ENCODE results near the gene IL20RB. TPM values are rescaled to one million over a fixed set of nuclear protein-coding genes. Genes with fewer than 3 reads are reported as not detected.
"Not testable (repeated sequence)": the region's sequence is repeated elsewhere in the genome, so short reads cannot be mapped to it uniquely, and the experiment has no call there.

The IL20RB gene
- total RNA-seq, 1 experiment from 2014 or later: 4.2 TPM

DNA sequence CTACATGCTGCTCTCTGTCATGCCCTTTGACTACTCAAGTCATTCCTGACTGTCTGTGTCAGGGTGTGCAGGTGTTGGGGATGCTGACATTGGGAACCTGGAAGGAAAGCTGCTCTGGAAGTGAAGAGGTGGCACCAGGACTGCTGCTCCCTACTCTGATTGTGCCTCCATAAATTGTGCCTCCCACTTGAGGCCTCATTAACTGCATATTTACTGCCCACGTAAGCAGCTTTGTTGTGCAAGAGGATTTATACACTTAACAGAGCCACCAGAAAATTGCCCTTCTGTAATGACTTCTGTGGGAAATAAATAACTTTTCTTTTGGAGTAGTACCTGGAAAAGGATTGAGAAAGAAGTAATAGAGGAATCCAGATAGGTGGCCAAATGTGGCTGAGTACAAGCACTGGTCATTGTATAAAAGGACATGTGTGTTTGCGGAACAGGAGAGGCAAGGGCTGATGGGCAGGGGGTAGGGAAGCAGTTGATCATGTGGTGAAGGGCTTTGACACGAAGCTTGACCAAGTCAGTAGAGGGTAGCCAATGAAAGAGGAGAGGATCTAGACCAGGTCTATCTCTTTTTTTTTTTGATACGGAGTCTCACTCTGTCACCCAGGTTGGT, 24.8 kb downstream of the IL20RB start:
- BruUV-seq (replicated peaks): no TSS peak
- Histone ChIP-seq H3K4me1 (ENCODE audit: insufficient read depth, low read length, poor library complexity, severe bottlenecking) (peaks cover 8% of the 10 kb centered on the region), H3K9me3 (ENCODE audit: low read depth, low read length, poor library complexity, severe bottlenecking) (no peaks in the 10 kb centered on the region), H3K4me3 (ENCODE audit: low read depth, low read length, poor library complexity, severe bottlenecking) (no peak overlapping the region), H3K36me3 (ENCODE audit: insufficient read depth, low read length, poor library complexity, severe bottlenecking) (no peaks in the 10 kb centered on the region), H3K27me3 (replicated peaks; ENCODE audit: insufficient read depth, low read depth, low read length, poor library complexity) (no peaks in the 10 kb centered on the region), H3K27ac (ENCODE audit: low read depth, low read length, poor library complexity, severe bottlenecking) (no peak overlapping the region)
- TF ChIP-seq EZH2 (IDR thresholded peaks at IDR 0.05; ENCODE audit: borderline replicate concordance, low read depth, low read length, poor library complexity, severe bottlenecking): no peak
- TF ChIP-seq, protein P1, sequence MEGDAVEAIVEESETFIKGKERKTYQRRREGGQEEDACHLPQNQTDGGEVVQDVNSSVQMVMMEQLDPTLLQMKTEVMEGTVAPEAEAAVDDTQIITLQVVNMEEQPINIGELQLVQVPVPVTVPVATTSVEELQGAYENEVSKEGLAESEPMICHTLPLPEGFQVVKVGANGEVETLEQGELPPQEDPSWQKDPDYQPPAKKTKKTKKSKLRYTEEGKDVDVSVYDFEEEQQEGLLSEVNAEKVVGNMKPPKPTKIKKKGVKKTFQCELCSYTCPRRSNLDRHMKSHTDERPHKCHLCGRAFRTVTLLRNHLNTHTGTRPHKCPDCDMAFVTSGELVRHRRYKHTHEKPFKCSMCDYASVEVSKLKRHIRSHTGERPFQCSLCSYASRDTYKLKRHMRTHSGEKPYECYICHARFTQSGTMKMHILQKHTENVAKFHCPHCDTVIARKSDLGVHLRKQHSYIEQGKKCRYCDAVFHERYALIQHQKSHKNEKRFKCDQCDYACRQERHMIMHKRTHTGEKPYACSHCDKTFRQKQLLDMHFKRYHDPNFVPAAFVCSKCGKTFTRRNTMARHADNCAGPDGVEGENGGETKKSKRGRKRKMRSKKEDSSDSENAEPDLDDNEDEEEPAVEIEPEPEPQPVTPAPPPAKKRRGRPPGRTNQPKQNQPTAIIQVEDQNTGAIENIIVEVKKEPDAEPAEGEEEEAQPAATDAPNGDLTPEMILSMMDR (conservative IDR thresholded peaks at IDR 0.05; ENCODE audit: low read depth, low read length): no peak
- intact Hi-C loops (cut with micrococcal nuclease; ENCODE audit: unreplicated experiment): no loop called here
- ChIA-PET CTCF (no interaction called here), POLR2A (ENCODE audit: low non-redundant PET) (interaction anchor here (0.5 kb wide), 1 partner anchor 144 kb away, joined by 4 read pairs; no protein-coding TSS in a partner anchor)
- peak; percentile 40 for DNase-seq (ENCODE audit: low spot score)

DNA sequence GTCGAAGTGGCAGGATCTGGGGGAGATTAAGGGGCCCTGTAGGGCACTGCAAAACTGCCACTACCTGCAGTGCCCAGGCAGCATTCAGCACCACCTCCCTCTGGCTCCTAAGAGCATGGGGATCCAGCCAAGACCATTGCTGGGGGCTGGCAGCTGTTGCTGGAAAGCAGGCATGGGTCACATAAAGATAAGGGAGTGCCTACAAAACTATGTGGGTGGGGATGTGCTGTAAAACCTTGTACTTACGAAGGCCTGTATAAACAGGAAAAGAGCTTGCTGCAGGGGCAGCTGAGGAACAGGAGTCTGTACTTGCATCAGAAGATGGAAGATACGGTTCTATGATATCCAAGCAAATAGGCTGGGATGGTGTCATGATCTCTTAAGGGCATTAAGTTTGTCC, 27.1 kb downstream of the IL20RB start:
- POLR2A ChIA-PET (ENCODE audit: low non-redundant PET): interaction anchor here (0.6 kb wide), 1 partner anchor 90 kb away, joined by 3 read pairs; no protein-coding TSS in a partner anchor

DNA sequence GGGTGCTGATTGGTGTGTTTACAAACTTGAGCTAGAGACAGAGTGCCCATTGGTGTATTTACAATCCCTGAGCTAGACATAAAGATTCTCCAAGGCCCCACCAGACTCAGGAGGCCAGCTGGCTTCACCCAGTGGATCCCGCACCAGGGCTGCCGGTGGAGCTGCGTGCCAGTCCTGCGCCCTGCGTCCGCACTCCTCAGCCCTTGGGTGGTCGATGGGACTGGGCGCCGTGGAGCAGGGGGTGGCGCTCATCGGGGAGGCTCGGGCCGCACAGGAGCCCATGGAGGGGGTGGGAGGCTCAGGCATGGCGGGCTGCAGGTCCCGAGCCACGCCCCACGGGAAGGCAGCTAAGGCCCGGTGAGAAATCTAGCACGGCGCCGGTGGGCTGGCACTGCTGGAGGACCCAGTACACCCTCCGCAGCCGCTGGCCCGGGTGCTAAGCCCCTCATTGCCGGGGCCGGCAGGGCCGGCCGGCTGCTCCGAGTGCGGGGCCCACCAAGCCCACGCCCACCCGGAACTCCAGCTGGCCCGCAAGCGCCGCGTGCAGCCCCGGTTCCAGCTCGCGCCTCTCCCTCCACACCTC, 29.7 kb downstream of the IL20RB start:
- H3K9me3 ChIP-seq (ENCODE audit: low read depth, low read length, poor library complexity, severe bottlenecking); POLR2A ChIA-PET (ENCODE audit: low non-redundant PET); H3K27me3 ChIP-seq (replicated peaks; ENCODE audit: insufficient read depth, low read depth, low read length, poor library complexity); DNase-seq (ENCODE audit: low spot score); H3K4me1 ChIP-seq (ENCODE audit: insufficient read depth, low read length, poor library complexity, severe bottlenecking); H3K4me3 ChIP-seq (ENCODE audit: low read depth, low read length, poor library complexity, severe bottlenecking); CTCF ChIA-PET; H3K36me3 ChIP-seq (ENCODE audit: insufficient read depth, low read length, poor library complexity, severe bottlenecking); intact Hi-C loops (cut with micrococcal nuclease; ENCODE audit: unreplicated experiment); H3K27ac ChIP-seq (ENCODE audit: low read depth, low read length, poor library complexity, severe bottlenecking); BruUV-seq (replicated peaks): not testable (repeated sequence)

More for the DNA sequence above, 27.1 kb downstream of the IL20RB start:
- intact Hi-C loops (cut with micrococcal nuclease; ENCODE audit: unreplicated experiment): no loop called here
- TF ChIP-seq, protein P1 (conservative IDR thresholded peaks at IDR 0.05; ENCODE audit: low read depth, low read length): no peak
- TF ChIP-seq EZH2 (IDR thresholded peaks at IDR 0.05; ENCODE audit: borderline replicate concordance, low read depth, low read length, poor library complexity, severe bottlenecking): no peak
- Histone ChIP-seq H3K4me1 (ENCODE audit: insufficient read depth, low read length, poor library complexity, severe bottlenecking) (peaks cover 8% of the 10 kb centered on the region), H3K36me3 (ENCODE audit: insufficient read depth, low read length, poor library complexity, severe bottlenecking) (no peaks in the 10 kb centered on the region), H3K27ac (ENCODE audit: low read depth, low read length, poor library complexity, severe bottlenecking) (no peak overlapping the region), H3K27me3 (replicated peaks; ENCODE audit: insufficient read depth, low read depth, low read length, poor library complexity) (no peaks in the 10 kb centered on the region), H3K4me3 (ENCODE audit: low read depth, low read length, poor library complexity, severe bottlenecking) (no peak overlapping the region), H3K9me3 (ENCODE audit: low read depth, low read length, poor library complexity, severe bottlenecking) (no peaks in the 10 kb centered on the region)
- CTCF ChIA-PET: no interaction called here
- DNase-seq (ENCODE audit: low spot score): no peak
- no TSS peak for BruUV-seq (replicated peaks)

DNA sequence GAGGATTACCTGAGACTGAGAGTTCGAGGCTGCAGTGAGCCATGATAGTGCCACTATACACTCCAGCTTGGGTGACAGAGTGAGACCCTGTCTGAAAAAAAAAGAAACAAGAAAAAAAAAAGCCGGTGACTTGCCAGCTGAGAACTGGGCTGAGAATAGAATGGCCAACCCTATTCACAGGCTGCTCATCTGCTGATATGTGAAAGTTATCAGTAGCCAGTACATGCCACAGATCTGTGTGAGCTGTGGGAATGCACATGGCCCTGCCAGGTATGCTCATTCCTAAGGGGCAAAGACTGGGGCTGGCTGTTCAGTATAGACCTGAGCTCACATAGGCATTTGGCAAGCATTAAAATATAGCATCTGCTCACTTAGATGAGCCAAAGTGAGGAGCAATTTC, 30.9 kb downstream of the IL20RB start:
- Histone ChIP-seq H3K4me3 (ENCODE audit: low read depth, low read length, poor library complexity, severe bottlenecking) (no peak overlapping the region), H3K4me1 (ENCODE audit: insufficient read depth, low read length, poor library complexity, severe bottlenecking) (no peaks in the 10 kb centered on the region), H3K27me3 (replicated peaks; ENCODE audit: insufficient read depth, low read depth, low read length, poor library complexity) (no peaks in the 10 kb centered on the region), H3K27ac (ENCODE audit: low read depth, low read length, poor library complexity, severe bottlenecking) (no peak overlapping the region), H3K36me3 (ENCODE audit: insufficient read depth, low read length, poor library complexity, severe bottlenecking) (no peaks in the 10 kb centered on the region), H3K9me3 (ENCODE audit: low read depth, low read length, poor library complexity, severe bottlenecking) (no peaks in the 10 kb centered on the region)
- DNase-seq (ENCODE audit: low spot score): no peak
- CTCF ChIA-PET: no interaction called here
- no TSS peak for BruUV-seq (replicated peaks)
- TF ChIP-seq EZH2 (IDR thresholded peaks at IDR 0.05; ENCODE audit: borderline replicate concordance, low read depth, low read length, poor library complexity, severe bottlenecking): no peak
- TF ChIP-seq, protein P1 (conservative IDR thresholded peaks at IDR 0.05; ENCODE audit: low read depth, low read length): no peak
- intact Hi-C loops (cut with micrococcal nuclease; ENCODE audit: unreplicated experiment): no loop called here
- POLR2A ChIA-PET (ENCODE audit: low non-redundant PET): no interaction called here

Data from A673 (cell line).